KOPT-K1 (cell line): ENCODE results near the gene EEF1A2.

ENCODE experiments used
- H3K27ac ChIP-seq: fragments of 200-600 bp; sonication (generic); 2 replicates; pipeline ENCODE4 v1.5.1; 2016; ENCODE audit warnings: antibody characterized with exemption, mild to moderate bottlenecking, low read depth, low read length; ENCODE audit not compliant: poor library complexity, severe bottlenecking
- H3K36me3 ChIP-seq: fragments of 200-600 bp; sonication (generic); 2 replicates; pipeline ENCODE4 v1.5.1; 2017; ENCODE audit warnings: antibody characterized with exemption, mild to moderate bottlenecking, low read length, moderate library complexity; ENCODE audit not compliant: insufficient read depth
- H3K9me3 ChIP-seq: fragments of 200-600 bp; sonication (generic); 2 replicates; pipeline ENCODE4 v1.5.1; 2017; ENCODE audit warnings: antibody characterized with exemption, low read length, mild to moderate bottlenecking; ENCODE audit not compliant: insufficient read depth, poor library complexity, severe bottlenecking

EEF1A2 gene

GRCh38 chr20:63469019-63469712 is 29.7 kb downstream of the EEF1A2 start:
- Histone ChIP-seq H3K9me3 (no peaks in the 10 kb centered on the region), H3K36me3 (no peaks in the 10 kb centered on the region), H3K27ac (no peak overlapping the region)

- Histone ChIP-seq H3K9me3 (no peaks in the 10 kb centered on the region), H3K36me3 (no peaks in the 10 kb centered on the region), H3K27ac (no peak overlapping the region)
Measured at GRCh38 chr20:63468421-63468820, 30.5 kb downstream of the EEF1A2 start.

GRCh38 chr20:63467294-63468083 is 31.4 kb downstream of the EEF1A2 start:
- H3K27ac ChIP-seq = no peak overlapping the region
- H3K36me3 ChIP-seq = no peaks in the 10 kb centered on the region
- no peaks in the 10 kb centered on the region for H3K9me3 ChIP-seq

GRCh38 chr20:63466861-63467260 is 32.0 kb downstream of the EEF1A2 start:
- H3K9me3 ChIP-seq = no peaks in the 10 kb centered on the region
- H3K27ac ChIP-seq = no peak overlapping the region
- H3K36me3 ChIP-seq = no peaks in the 10 kb centered on the region

- H3K9me3 ChIP-seq = no peaks in the 10 kb centered on the region
- no peaks in the 10 kb centered on the region for H3K36me3 ChIP-seq
- H3K27ac ChIP-seq = no peak overlapping the region
Measured at GRCh38 chr20:63466250-63466825, 32.5 kb downstream of the EEF1A2 start.

- Histone ChIP-seq H3K36me3 (no peaks in the 10 kb centered on the region), H3K9me3 (no peaks in the 10 kb centered on the region), H3K27ac (no peak overlapping the region)
Measured at GRCh38 chr20:63465380-63466249, 33.3 kb downstream of the EEF1A2 start.

- Histone ChIP-seq H3K27ac (no peak overlapping the region), H3K9me3 (no peaks in the 10 kb centered on the region), H3K36me3 (no peaks in the 10 kb centered on the region)
Measured at GRCh38 chr20:63464289-63464635, 34.6 kb downstream of the EEF1A2 start.

GRCh38 chr20:63463400-63464288 is 35.2 kb downstream of the EEF1A2 start:
- Histone ChIP-seq H3K27ac (no peak overlapping the region), H3K36me3 (no peaks in the 10 kb centered on the region), H3K9me3 (no peaks in the 10 kb centered on the region)

- H3K9me3 ChIP-seq = no peaks in the 10 kb centered on the region
- no peaks in the 10 kb centered on the region for H3K36me3 ChIP-seq
- no peak overlapping the region for H3K27ac ChIP-seq
Measured at GRCh38 chr20:63462244-63462643, 36.6 kb downstream of the EEF1A2 start.

- Histone ChIP-seq H3K9me3 (no peaks in the 10 kb centered on the region), H3K27ac (no peak overlapping the region), H3K36me3 (no peaks in the 10 kb centered on the region)
Measured at GRCh38 chr20:63461104-63461763, 37.6 kb downstream of the EEF1A2 start.

GRCh38 chr20:63459070-63459380 is 39.9 kb downstream of the EEF1A2 start:
- H3K9me3 ChIP-seq = no peaks in the 10 kb centered on the region
- H3K27ac ChIP-seq = no peak overlapping the region

GRCh38 chr20:63458170-63459069 is 40.5 kb downstream of the EEF1A2 start:
- Histone ChIP-seq H3K27ac (no peak overlapping the region), H3K9me3 (no peaks in the 10 kb centered on the region), H3K36me3 (no peaks in the 10 kb centered on the region)

More at GRCh38 chr20:63459070-63459380, 39.9 kb downstream of the EEF1A2 start:
- H3K36me3 ChIP-seq = no peaks in the 10 kb centered on the region

GRCh38 chr20:63457737-63458136 is 41.1 kb downstream of the EEF1A2 start:
- H3K27ac ChIP-seq = no peak overlapping the region
- H3K9me3 ChIP-seq = no peaks in the 10 kb centered on the region
- H3K36me3 ChIP-seq = no peaks in the 10 kb centered on the region
